Measurements from ENCODE around the gene ENTREP1.
"Not testable (repeated sequence)": the region's sequence is repeated elsewhere in the genome, so short reads cannot be mapped to it uniquely, and the experiment has no call there.

Gene ENTREP1

GRCh38 chr9:69391946-69392345 lies 66.9 kb downstream of the ENTREP1 start:
- H3K4me3 ChIP-seq (ENCODE audit: low read length), result no peak overlapping the region
- TF ChIP-seq ZNF274 (IDR thresholded peaks at IDR 0.05; ENCODE audit: low read depth, low read length), result no peak

- no peak overlapping the region for H3K4me3 ChIP-seq (ENCODE audit: low read length)
- no peak for TF ChIP-seq ZNF274 (IDR thresholded peaks at IDR 0.05; ENCODE audit: low read depth, low read length)
Observed at GRCh38 chr9:69392826-69393225, 67.8 kb downstream of the ENTREP1 start.

- no peak overlapping the region for H3K4me3 ChIP-seq (ENCODE audit: low read length)
- no peak for TF ChIP-seq ZNF274 (IDR thresholded peaks at IDR 0.05; ENCODE audit: low read depth, low read length)
Observed at GRCh38 chr9:69393425-69393824, 68.4 kb downstream of the ENTREP1 start.

- H3K4me3 ChIP-seq (ENCODE audit: low read length), result no peak overlapping the region
Observed at GRCh38 chr9:69395718-69396117, 70.7 kb downstream of the ENTREP1 start.

GRCh38 chr9:69396759-69397158 lies 71.7 kb downstream of the ENTREP1 start:
- no peak for TF ChIP-seq ZNF274 (IDR thresholded peaks at IDR 0.05; ENCODE audit: low read depth, low read length)
- H3K4me3 ChIP-seq (ENCODE audit: low read length), result no peak overlapping the region

More at GRCh38 chr9:69395718-69396117, 70.7 kb downstream of the ENTREP1 start:
- no peak for TF ChIP-seq ZNF274 (IDR thresholded peaks at IDR 0.05; ENCODE audit: low read depth, low read length)

- TF ChIP-seq ZNF274 (IDR thresholded peaks at IDR 0.05; ENCODE audit: low read depth, low read length), result no peak
- H3K4me3 ChIP-seq (ENCODE audit: low read length), result no peak overlapping the region
Observed at GRCh38 chr9:69397384-69398214, 72.6 kb downstream of the ENTREP1 start.

GRCh38 chr9:69400470-69400869 lies 75.5 kb downstream of the ENTREP1 start:
- no peak overlapping the region for H3K4me3 ChIP-seq (ENCODE audit: low read length)
- no peak for TF ChIP-seq ZNF274 (IDR thresholded peaks at IDR 0.05; ENCODE audit: low read depth, low read length)

GRCh38 chr9:69409936-69410335 lies 84.9 kb downstream of the ENTREP1 start:
- not testable (repeated sequence) for H3K4me3 ChIP-seq (ENCODE audit: low read length)

- no peak for TF ChIP-seq ZNF274 (IDR thresholded peaks at IDR 0.05; ENCODE audit: low read depth, low read length)
- H3K4me3 ChIP-seq (ENCODE audit: low read length), result no peak overlapping the region
Observed at GRCh38 chr9:69411246-69411645, 86.2 kb downstream of the ENTREP1 start.

- TF ChIP-seq ZNF274 (IDR thresholded peaks at IDR 0.05; ENCODE audit: low read depth, low read length), result no peak
- no peak overlapping the region for H3K4me3 ChIP-seq (ENCODE audit: low read length)
Observed at GRCh38 chr9:69411931-69412740, 87.1 kb downstream of the ENTREP1 start.

- TF ChIP-seq ZNF274 (IDR thresholded peaks at IDR 0.05; ENCODE audit: low read depth, low read length), result no peak
- H3K4me3 ChIP-seq (ENCODE audit: low read length), result no peak overlapping the region
Observed at GRCh38 chr9:69412741-69413150, 87.7 kb downstream of the ENTREP1 start.

- no peak for TF ChIP-seq ZNF274 (IDR thresholded peaks at IDR 0.05; ENCODE audit: low read depth, low read length)
- no peak overlapping the region for H3K4me3 ChIP-seq (ENCODE audit: low read length)
Observed at GRCh38 chr9:69420611-69421270, 95.7 kb downstream of the ENTREP1 start.

GRCh38 chr9:69421908-69422801 lies 97.1 kb downstream of the ENTREP1 start:
- no peak overlapping the region for H3K4me3 ChIP-seq (ENCODE audit: low read length)
- no peak for TF ChIP-seq ZNF274 (IDR thresholded peaks at IDR 0.05; ENCODE audit: low read depth, low read length)
